Measurements from ENCODE around the gene CNTROB.
A peak's percentile ranks its signal among the peaks of the same experiment; 100 is the strongest.

CNTROB gene

GRCh38 chr17:7989781-7990655 is 58.0 kb downstream of the CNTROB start:
- DNase-seq, result peak; percentile 92

- no peak for DNase-seq
Observed at GRCh38 chr17:7992516-7992915, 60.5 kb downstream of the CNTROB start.

- peak; percentile 38 for DNase-seq
Observed at GRCh38 chr17:7992924-7993323, 60.9 kb downstream of the CNTROB start.

- no peak for DNase-seq
Observed at GRCh38 chr17:7993972-7994589, 62.1 kb downstream of the CNTROB start.

- no peak for DNase-seq
Observed at GRCh38 chr17:7995724-7996123, 63.7 kb downstream of the CNTROB start.

- peak; percentile 76 for DNase-seq
Observed at GRCh38 chr17:7997186-7997585, 65.2 kb downstream of the CNTROB start.

All from hematopoietic multipotent progenitor cell treated with erythropoietin and hydrocortisone succinate and interleukin-3 and kit ligand, for 4 days (in vitro differentiated cells).